Retinal pigment epithelial cell (primary cell): ENCODE measurements around the gene MOSPD3.

ENCODE experiments used
- DNase-seq: peaks from one replicate; pipeline ENCODE4 v3.0.0-alpha.2; 2010; ENCODE audit warnings: low read depth
- H3K4me3 ChIP-seq: 2 replicates; pipeline ENCODE4 v1.5.1; 2011; ENCODE audit warnings: mild to moderate bottlenecking, low read length, control low read depth, moderate library complexity
- TF ChIP-seq, protein P1 (sequence below): conservative IDR thresholded peaks from 2 replicates; pipeline ENCODE4 v1.5.1; 2011; ENCODE audit warnings: low read depth, low read length, control low read depth, inconsistent platforms

MOSPD3 gene

DNA sequence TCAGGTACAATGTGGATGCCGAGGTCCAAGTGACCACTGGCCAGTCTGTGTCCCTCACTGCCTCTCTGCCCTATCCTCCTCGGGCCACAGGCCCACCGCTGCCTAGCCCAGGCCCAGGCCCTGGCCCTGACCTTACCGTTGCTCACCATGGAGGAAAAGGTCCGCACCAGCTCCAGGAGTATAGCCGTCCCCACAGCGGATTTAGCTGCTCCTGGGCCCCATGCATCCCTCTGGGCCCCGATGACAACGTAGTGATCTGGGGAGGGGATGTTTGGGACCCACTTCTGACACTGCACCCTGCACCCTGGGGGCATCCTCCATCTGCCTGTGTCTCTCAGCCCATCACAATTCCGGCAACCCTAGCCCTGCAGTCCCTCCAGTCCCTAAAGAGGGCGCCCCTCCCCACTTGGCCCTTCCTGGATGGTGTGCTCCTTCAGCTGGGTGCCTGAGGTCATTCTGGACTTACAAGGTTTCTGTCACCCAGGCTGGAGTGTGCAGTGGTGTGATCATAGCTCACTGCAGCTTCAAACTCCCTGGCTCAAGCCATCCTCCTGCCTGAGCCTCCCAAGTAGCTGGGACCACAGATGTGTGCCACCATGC, 16.9 kb downstream of the MOSPD3 start:
- TF ChIP-seq, protein P1, sequence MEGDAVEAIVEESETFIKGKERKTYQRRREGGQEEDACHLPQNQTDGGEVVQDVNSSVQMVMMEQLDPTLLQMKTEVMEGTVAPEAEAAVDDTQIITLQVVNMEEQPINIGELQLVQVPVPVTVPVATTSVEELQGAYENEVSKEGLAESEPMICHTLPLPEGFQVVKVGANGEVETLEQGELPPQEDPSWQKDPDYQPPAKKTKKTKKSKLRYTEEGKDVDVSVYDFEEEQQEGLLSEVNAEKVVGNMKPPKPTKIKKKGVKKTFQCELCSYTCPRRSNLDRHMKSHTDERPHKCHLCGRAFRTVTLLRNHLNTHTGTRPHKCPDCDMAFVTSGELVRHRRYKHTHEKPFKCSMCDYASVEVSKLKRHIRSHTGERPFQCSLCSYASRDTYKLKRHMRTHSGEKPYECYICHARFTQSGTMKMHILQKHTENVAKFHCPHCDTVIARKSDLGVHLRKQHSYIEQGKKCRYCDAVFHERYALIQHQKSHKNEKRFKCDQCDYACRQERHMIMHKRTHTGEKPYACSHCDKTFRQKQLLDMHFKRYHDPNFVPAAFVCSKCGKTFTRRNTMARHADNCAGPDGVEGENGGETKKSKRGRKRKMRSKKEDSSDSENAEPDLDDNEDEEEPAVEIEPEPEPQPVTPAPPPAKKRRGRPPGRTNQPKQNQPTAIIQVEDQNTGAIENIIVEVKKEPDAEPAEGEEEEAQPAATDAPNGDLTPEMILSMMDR = peak; percentile 62
- DNase-seq = no peak

DNA sequence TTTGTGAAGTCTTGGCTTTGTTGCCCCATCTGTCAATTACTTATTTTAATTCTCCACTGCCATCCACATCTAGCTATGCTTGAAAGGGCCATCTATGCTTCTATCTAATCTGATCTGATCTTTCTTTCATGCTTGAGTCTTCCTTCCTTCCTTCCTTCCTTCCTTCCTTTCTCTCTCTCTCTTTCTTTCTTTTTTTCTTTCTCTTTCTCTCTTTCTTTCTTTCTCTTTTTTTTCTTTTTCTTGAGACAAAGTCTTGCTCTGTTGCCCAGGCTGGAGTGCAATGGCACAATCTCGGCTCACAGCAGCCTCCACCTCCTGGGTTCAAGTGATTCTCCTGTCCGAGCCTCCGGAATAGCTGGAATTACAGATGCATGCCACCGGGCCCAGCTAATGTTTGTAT, 17.7 kb downstream of the MOSPD3 start:
- H3K4me3 ChIP-seq = no peak overlapping the region
- no peak for DNase-seq
- TF ChIP-seq, protein P1 = no peak

More for the DNA sequence above, 16.9 kb downstream of the MOSPD3 start:
- no peak overlapping the region for H3K4me3 ChIP-seq

DNA sequence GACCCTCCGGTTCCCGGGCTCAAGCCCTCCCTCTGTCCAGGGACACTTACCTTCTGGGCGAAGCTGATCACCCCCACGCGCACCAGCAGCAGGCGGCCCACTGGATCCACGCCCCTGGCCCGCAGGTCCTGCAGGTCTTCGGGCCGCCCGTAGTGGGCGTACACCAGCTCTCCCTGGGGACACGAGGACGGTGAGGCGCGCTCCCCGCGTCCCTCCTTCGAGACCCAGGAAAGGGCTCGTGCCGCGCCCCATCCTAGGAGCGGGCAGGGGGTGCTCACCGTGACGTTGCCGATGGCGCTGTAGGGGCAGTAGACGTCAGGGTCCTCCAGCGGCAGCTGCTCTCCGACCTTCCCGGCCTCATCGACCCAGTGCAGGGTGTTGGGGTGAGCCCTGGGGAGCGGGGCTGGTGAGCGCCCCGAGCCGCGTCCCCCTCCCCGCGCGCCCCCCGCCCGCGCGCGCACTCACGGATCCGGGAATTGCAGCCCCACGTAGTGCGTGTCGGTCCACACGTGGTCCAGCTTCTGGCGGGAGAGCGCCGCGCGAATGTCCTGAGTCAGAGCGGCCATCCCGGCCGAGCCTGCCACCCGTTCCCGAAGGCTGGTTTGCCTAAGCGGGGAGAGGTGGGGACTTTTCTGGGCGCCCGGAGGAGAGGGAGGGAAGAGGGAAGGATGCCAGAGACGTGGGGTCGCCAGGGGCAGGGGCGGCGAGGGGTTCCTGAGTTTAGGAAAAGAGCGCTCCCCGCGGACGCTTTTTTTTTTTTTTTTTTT, 20.8 kb downstream of the MOSPD3 start:
- peak overlapping the region; percentile 33 for H3K4me3 ChIP-seq
- no peak for DNase-seq
- TF ChIP-seq, protein P1 = peak; percentile 46

DNA sequence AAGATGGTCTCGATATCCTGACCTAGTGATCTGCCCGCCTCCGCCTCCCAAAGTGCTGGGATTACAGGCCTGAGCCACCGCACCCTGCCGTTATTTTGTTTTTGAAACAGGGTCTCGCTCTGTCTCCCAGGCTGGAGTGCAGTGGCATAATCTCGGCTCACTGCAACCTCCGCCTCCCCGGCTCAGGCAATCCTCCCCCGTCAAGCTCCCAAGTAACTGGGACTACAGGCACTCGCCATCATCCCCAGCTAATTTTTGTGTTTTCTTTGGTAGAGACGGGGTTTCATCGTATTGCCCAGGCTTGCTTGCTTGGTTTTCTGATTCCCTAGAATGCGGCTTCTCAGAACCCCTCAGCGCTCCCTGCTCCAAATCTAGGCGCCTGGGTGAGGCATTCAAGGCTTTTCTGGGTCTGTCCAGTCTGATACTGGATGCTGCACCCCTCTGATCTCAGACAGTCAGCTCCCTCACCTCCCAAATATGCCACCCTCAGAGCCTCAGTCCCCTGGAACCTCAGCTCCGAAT, 27.7 kb downstream of the MOSPD3 start:
- TF ChIP-seq, protein P1 = no peak
- DNase-seq = no peak
- H3K4me3 ChIP-seq = no peak overlapping the region

DNA sequence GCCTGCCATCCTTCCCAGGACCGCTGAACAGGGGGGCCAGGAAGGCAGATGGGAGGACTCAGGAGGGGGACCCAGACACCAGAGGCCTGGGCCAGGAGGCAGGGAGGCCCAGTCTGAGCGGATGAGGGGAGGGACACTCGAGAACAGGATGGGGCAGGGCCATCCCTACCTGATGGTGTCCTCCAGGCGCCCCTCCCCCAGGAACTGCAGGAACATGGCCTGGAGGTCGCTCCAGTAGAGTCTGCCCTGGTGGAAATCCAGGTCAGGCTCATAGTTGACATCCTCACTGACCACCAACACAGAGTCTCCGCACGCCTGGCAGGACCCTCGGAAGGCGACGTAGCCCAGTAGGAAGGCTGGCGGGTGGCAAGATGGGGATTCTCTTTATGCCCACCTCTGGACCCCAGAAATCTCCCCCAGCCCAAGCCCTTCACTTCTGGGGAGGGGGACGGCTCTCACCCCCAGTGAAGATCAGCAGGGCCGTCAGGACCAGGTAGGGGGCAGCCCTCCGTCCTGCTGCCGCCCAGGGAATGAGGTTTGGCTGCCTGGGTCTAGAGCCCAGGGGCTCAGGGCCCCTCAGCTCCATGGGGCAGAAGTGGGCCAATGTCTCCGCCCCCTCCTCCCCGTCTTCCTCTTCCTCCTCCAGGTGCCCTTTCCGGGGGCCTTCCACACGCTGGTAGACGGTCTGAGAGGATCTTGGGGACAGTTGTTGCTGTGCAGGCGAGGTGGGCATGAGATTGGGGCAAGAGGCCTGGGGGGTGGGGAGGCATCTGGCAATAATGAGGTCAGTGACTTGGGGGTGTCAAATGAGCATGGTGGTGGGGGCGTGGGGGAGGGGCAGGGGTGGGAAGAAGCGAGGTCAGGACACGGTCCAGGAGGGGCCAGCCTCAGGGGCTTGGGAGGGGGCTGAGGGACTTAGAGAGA, 28.4 kb downstream of the MOSPD3 start:
- H3K4me3 ChIP-seq = no peak overlapping the region
- TF ChIP-seq, protein P1 = no peak
- DNase-seq = no peak

DNA sequence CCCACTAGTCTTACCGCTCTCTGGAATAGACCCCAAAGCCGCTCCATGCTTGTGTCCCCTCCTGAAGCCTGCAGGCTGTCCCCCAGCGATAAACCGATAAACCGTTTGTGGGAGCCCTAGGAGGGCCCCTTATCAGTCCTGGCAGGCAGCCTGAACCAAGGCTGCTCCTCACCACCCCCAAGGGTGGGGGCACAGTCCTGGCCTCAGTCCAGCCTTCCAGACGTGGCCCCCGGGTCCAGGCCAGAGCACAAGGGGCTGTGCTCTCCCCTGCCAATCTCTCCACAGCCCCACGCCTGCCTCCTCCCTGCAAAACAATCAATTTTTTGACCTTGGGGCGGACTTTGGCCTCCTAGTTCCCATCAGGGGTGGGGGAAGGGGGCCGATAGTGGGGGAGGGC, 29.1 kb downstream of the MOSPD3 start, which contains the start of gene TFR2:
Gene TFR2, minus strand, starts transcription at position 90 of the 397 bp plus-strand sequence. Its CDS starts 43 bp downstream, at position 47.
- TF ChIP-seq, protein P1 = no peak
- no peak within 1 kb of the TSS for H3K4me3 ChIP-seq
- no peak for DNase-seq
